K562 (cell line): ENCODE results near the gene ZBTB39. TPM values are rescaled to one million over a fixed set of nuclear protein-coding genes. Genes with fewer than 3 reads are reported as not detected.

ENCODE experiments used
- ATAC-seq: fragments of 200-7000 bp; cut with Tn5 transposase; 3 replicates; pipeline ENCODE4 v1.9.1; 2020; ENCODE audit warnings: moderate library complexity
- BruUV-seq: library from RNA; stranded (reverse); fragments of 400-500 nt; replicated peaks from 2 replicates; lab custom pipeline; 2021; lab: Mats Ljungman, UMichigan
- CTCF ChIA-PET: fragments of 300-600 bp; formaldehyde crosslinking; extraction: SDS; loops from one replicate; lab custom pipeline; 2021; ENCODE audit warnings: low intra/inter-chr PET ratio; lab: Yijun Ruan, JAX
- POLR2A ChIA-PET: fragments of 300-600, 350-650 bp; sonication (Branson Sonifier 250); formaldehyde crosslinking; extraction: SDS; loops from one replicate; lab custom pipeline; 2021; ENCODE audit warnings: antibody characterized with exemption, inconsistent platforms; lab: Yijun Ruan, JAX
- DNase-seq, 4 experiments: peaks; one replicate each; pipeline versions ENCODE4 v3.0.0 to v3.0.0-alpha.2; 2011 to 2018; ENCODE audit warnings: low spot score in 3 of 4, mixed read lengths in 3 of 4; ENCODE audit errors: extremely low read depth in 1 of 4
- FAIRE-seq: peaks from 2 replicates; lab custom pipeline; 2011; peaks lifted over from hg19 to GRCh38; lab: Jason Lieb, UNC
- H2AFZ ChIP-seq: 2 replicates; pipeline ENCODE4 v1.6.0; 2011; ENCODE audit warnings: low read depth, low read length, control low read depth, inconsistent platforms
- H3K27ac ChIP-seq: fragments of 200-600 bp; 3 replicates; pipeline ENCODE4 v1.8.0; 2011; ENCODE audit warnings: low read depth, mild to moderate bottlenecking, control low read depth, inconsistent platforms, low read length, moderate library complexity, mixed read lengths; ENCODE audit errors: extremely low read depth
- H3K27me3 ChIP-seq, 2 experiments: fragments of 300-600 bp in 1 of 2; 2 replicates in 1 of 2; 3 replicates in 1 of 2; pipeline versions ENCODE4 v1.6.0 to v1.8.0; 2011; ENCODE audit warnings: inconsistent platforms in 2 of 2, low read length in 2 of 2, mild to moderate bottlenecking in 1 of 2, mixed read lengths in 1 of 2, moderate library complexity in 1 of 2; ENCODE audit not compliant: control insufficient read depth in 2 of 2, insufficient read depth in 2 of 2
- H3K36me3 ChIP-seq: fragments of 300-600 bp; 3 replicates; pipeline ENCODE4 v1.8.0; 2011; ENCODE audit warnings: mild to moderate bottlenecking, low read length, inconsistent platforms; ENCODE audit not compliant: control insufficient read depth, insufficient read depth
- H3K4me1 ChIP-seq, 2 experiments: fragments of 200-600 bp in 1 of 2; replicated peaks in 1 of 2; 2 replicates in 1 of 2; 3 replicates in 1 of 2; pipeline versions ENCODE4 v1.5.1 to v1.8.0; 2011; ENCODE audit warnings: inconsistent platforms in 2 of 2, low read length in 2 of 2, mild to moderate bottlenecking in 1 of 2, mixed read lengths in 1 of 2, moderate library complexity in 1 of 2; ENCODE audit not compliant: control insufficient read depth in 2 of 2, insufficient read depth in 2 of 2
- H3K4me2 ChIP-seq: 2 replicates; pipeline ENCODE4 v1.6.1; 2011; ENCODE audit warnings: low read length, control low read depth, inconsistent platforms, mixed read lengths; ENCODE audit not compliant: insufficient read depth
- H3K4me3 ChIP-seq: fragments of 200-600 bp; sonication (generic), shearing (Covaris generic); 2 replicates; pipeline ENCODE4 v1.5.1; 2016; ENCODE audit warnings: control low read depth, inconsistent platforms
- H3K79me2 ChIP-seq: fragments of 200-600 bp; 3 replicates; pipeline ENCODE4 v1.8.0; 2011; ENCODE audit warnings: low read length, inconsistent platforms; ENCODE audit not compliant: control insufficient read depth, insufficient read depth
- H3K9ac ChIP-seq, 2 experiments: 2 replicates each; pipeline versions ENCODE4 v1.6.0 to v1.6.1; 2011; ENCODE audit warnings: low read depth in 2 of 2, low read length in 2 of 2, control low read depth in 1 of 2, inconsistent platforms in 1 of 2, mild to moderate bottlenecking in 1 of 2, mixed read lengths in 1 of 2; ENCODE audit not compliant: insufficient read depth in 1 of 2
- H3K9me1 ChIP-seq: one replicate; pipeline ENCODE4 v1.6.0; 2011; ENCODE audit warnings: inconsistent platforms, mild to moderate bottlenecking, low read length, moderate library complexity; ENCODE audit not compliant: control insufficient read depth, insufficient read depth
- H3K9me3 ChIP-seq: replicated peaks from 2 replicates; pipeline ENCODE4 v1.5.1; 2011; ENCODE audit warnings: low read depth, low read length, inconsistent platforms; ENCODE audit not compliant: control insufficient read depth, insufficient read depth
- H4K20me1 ChIP-seq: replicated peaks from 2 replicates; pipeline ENCODE4 v1.6.1; 2011; ENCODE audit warnings: low read length, inconsistent platforms, mixed read lengths; ENCODE audit not compliant: control insufficient read depth, insufficient read depth
- DACH1 ChIP-seq: fragments of 450-650 bp; IDR thresholded peaks from 2 replicates; pipeline ENCODE4 v1.6.1; 2018; ENCODE audit not compliant: partially characterized antibody
- IRF9 ChIP-seq: fragments of 450-650 bp; IDR thresholded peaks from 2 replicates; pipeline ENCODE4 v1.6.1; 2016; ENCODE audit warnings: missing biosample characterization, missing genetic modification characterization
- SRSF3 ChIP-seq: fragments of 200-400 bp; formaldehyde crosslinking; IDR thresholded peaks from 2 replicates; pipeline ENCODE4 v1.6.1; 2016; ENCODE audit warnings: mild to moderate bottlenecking, low read length, moderate library complexity; ENCODE audit not compliant: insufficient read depth
- TEAD4 ChIP-seq, 2 experiments: sonication (generic) in 1 of 2; formaldehyde crosslinking in 1 of 2; IDR thresholded peaks; 2 replicates each; pipeline versions ENCODE4 v1.6.1 to v1.8.0; 2012 to 2022; ENCODE audit warnings: borderline replicate concordance in 1 of 2, inconsistent platforms in 1 of 2, low read length in 1 of 2, mild to moderate bottlenecking in 1 of 2, missing genetic modification reagents in 1 of 2
- ZBTB12 ChIP-seq: fragments of 250-450 bp; sonication (Bioruptor Pico); IDR thresholded peaks from 2 replicates; pipeline ENCODE4 v1.4.0; 2020
- WGBS: fragments of 100-300 bp; shearing (Covaris generic); methylation state at CpG from one replicate; pipeline ENCODE4 v1.1.6; 2016; ENCODE audit warnings: low coverage, mixed read lengths; ENCODE audit not compliant: insufficient coverage; ENCODE audit errors: missing lambda C conversion rate; 5-methylcytosine and 5-hydroxymethylcytosine counted together
- in situ Hi-C: fragments of 300-500 bp; cut with MboI; formaldehyde crosslinking; loops from 4 replicates; pipeline ENCODE4 v1.15.0; 2018; ENCODE audit warnings: inconsistent platforms, mixed read lengths
- intact Hi-C: fragments of 100-400 bp; cut with micrococcal nuclease; formaldehyde crosslinking; loops from 2 replicates; pipeline ENCODE4 v1.14.2; 2022
- polyA plus RNA-seq, 8 experiments: library from polyadenylated mRNA; depleted of rRNA in 4 of 8; stranded (reverse) in 5 of 8; unstranded in 3 of 8; fragments of >200 nt; fragmentation: Nextera tagmentation in 2 of 8; fragmentation: Illumina TruSeq in 1 of 8; extraction: Ambion mirVana in 2 of 8; extraction: Trizol in 1 of 8; gene quantifications; 2 replicates each; pipeline versions ENCODE4 v1.2.1 to v1.2.3, GENCODE V29; 2011 to 2014; ENCODE audit warnings: inconsistent platforms in 1 of 8, missing spikeins in 1 of 8
- total RNA-seq, 7 experiments: library from RNA; depleted of rRNA in 6 of 7; stranded (reverse); fragments of >200 nt in 6 of 7; fragmentation: Illumina TruSeq in 2 of 7; extraction: Trizol in 2 of 7; gene quantifications; 2 replicates each; pipeline versions ENCODE4 v1.2.1 to v1.2.3, GENCODE V29; 2011 to 2021; ENCODE audit warnings: low replicate concordance in 1 of 7

Gene ZBTB39
- total and polyA plus RNA-seq, 9 of the 15 experiments (the other 6 are each of a cell fraction or from before 2014, with no cell fraction given): 3.3 to 13.3 (median 8.6) TPM

- FAIRE-seq: no peak
- no peak for ATAC-seq
- no peak overlapping the region for H3K9ac ChIP-seq
- no peak for TF ChIP-seq DACH1
- no peak for TF ChIP-seq ZBTB12 (CRISPR knock-in tag)
- no peak for TF ChIP-seq IRF9 (tag)
- no peak for TF ChIP-seq SRSF3
- no peak for TF ChIP-seq TEAD4 (IDR thresholded peaks at IDR 0.05; ENCODE audit: low read length)
- TF ChIP-seq TEAD4 (CRISPR knock-in tag; IDR thresholded peaks at IDR 0.05; ENCODE audit: borderline replicate concordance): no peak
- TF ChIP-seq, all 486 proteins: peak for 0
- in situ Hi-C loops: no loop called here
- intact Hi-C loops: no loop called here
- CTCF ChIA-PET: no interaction called here
- no peak overlapping the region for H2AFZ ChIP-seq
- 93% methylated on average over 6 of the region's 6 CpGs for WGBS
- H3K27ac ChIP-seq: no peak overlapping the region
- no peaks in the 10 kb centered on the region for H3K9me3 ChIP-seq
- no TSS peak for BruUV-seq
- H3K4me3 ChIP-seq: no peak overlapping the region
- no peaks in the 10 kb centered on the region for H3K27me3 ChIP-seq
- H3K79me2 ChIP-seq: peaks cover 28% of the 10 kb centered on the region
- H4K20me1 ChIP-seq: no peaks in the 10 kb centered on the region; the same call in 1 of the 2 replicates
- H3K4me2 ChIP-seq: no peak overlapping the region
- H3K36me3 ChIP-seq: peaks cover 46% of the 10 kb centered on the region
- DNase-seq: peak in 1 of 4 experiments; percentile 9
- peaks cover 14 to 30% of the 10 kb centered on the region in 2 experiments; a peak in 4 of 5 replicates for H3K4me1 ChIP-seq
- peaks cover 3% of the 10 kb centered on the region for H3K9me1 ChIP-seq
- POLR2A ChIA-PET: interaction anchor here (1.0 kb wide), 1 partner anchor 327 kb away, joined by 3 read pairs; no protein-coding TSS in a partner anchor
These were observed 8.0 kb downstream of the ZBTB39 start for GRCh38 chr12:56998316-56998715.
